ENCODE results near the gene DRC1.

DRC1 gene

DNA sequence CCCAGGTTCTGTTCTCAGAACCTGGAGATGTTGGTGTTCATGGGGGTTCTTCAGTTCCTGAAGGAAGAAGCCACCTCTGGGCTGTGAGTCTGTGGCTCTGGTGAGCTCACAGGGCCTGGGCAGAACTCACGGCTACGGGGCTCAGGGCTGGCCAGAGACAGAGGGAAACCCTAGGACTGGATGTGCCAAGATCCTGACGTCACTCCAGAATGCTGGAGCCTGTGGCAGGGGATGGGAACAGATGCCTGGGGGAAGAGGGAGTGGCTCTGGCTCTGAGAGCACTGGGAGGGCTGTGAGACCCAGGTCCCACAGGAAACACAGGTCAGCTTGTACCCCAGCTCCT is 76.2 kb downstream of the DRC1 start, which contains the start of gene OTOF:
TSS of gene OTOF (minus strand) at position 214 of the 343 bp plus-strand sequence.
- no peak for DNase-seq (ENCODE audit: low read depth in 3 of 3)

DNA sequence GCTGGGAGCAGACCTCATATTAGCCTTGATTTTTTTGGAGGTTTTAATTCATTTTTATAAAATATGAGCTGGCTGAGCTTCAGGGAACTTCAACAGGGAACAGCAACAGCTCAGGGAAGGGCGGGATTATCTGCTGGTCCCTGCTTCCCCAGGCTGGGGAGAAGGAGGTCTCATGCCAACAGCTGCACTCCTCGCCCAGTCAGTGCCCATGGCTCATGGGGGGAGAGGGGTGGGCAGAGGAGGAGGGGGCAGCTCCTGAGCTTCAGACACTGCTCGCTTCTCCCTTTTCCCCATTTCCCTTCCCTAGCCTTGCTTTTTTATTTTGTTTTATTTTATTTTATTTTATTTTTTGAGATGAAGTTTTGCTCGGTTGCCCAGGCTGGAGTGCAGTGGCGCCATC is 76.6 kb downstream of the DRC1 start:
- no peak for DNase-seq (ENCODE audit: low read depth in 3 of 3)

DNA sequence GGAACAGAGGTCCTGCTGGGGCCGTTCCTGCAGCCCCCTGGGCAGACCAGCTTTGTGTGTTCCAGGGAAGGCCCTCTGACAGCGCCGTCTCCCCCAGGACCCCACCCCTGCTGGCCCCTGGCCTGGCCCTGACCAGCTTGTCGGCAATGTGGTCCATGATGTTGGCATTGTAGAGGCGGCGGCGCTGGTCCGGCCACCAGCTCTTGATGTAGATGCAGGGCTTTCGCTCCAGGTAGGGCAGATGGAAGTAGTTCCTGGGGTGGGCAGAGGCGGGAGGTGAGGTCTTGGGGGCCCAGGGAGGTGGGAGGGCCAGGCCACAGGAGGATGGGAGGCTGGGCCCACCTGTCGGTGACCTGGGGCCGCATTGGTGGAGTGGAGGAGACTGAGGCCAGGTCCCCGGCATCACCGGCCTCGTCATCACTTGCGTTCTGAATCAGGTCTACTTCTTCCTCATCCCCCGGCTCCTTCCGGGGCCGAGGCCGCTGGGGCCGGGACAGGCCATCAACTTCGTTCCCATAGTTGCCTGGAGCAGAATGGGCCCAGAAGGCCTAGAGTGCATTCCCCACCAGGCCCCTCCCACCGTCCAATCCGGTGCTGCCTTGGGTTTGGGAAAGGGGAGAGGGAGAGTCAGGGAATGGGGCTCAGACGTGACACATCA is 77.5 kb downstream of the DRC1 start:
- DNase-seq (ENCODE audit: low read depth in 3 of 3): no peak

DNA sequence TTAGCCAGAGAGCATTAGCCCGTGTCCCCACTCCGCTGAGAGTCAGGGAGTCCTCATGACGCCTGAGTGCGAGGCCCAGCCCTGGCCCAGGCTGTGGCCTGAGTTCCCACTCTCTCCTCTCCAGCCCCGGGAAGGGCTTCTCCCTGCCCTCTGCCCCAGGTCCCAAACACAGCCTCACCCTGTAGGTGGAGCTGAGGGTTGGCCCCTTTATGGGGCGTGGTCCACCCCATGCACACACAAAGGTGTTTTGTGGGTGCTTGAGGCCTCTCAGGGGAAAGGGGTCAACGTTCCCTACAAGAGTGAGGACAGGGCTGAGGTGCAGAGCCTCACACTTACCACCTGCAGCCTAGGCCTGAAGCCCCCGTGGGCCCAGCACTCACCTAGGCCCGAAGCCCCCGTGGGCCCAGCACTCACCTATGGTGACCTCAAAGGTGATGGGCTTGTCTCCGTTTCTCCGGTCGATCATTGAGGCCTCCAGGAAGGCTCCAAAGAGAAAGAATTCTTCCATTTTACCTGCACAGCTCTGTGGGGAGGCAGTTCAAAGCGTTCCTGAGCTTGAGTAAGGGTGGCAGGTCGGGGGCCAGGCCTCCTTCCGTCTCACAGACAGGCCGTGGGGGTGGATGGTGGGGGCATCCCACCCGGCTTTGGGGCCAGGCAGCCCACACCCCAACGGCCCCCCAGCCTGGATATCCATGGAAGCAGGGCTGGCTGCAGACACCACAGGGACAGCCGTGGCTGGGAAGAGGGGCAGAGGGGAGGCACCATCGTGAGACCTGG is 78.3 kb downstream of the DRC1 start:
- DNase-seq (ENCODE audit: low read depth in 3 of 3): no peak

DNA sequence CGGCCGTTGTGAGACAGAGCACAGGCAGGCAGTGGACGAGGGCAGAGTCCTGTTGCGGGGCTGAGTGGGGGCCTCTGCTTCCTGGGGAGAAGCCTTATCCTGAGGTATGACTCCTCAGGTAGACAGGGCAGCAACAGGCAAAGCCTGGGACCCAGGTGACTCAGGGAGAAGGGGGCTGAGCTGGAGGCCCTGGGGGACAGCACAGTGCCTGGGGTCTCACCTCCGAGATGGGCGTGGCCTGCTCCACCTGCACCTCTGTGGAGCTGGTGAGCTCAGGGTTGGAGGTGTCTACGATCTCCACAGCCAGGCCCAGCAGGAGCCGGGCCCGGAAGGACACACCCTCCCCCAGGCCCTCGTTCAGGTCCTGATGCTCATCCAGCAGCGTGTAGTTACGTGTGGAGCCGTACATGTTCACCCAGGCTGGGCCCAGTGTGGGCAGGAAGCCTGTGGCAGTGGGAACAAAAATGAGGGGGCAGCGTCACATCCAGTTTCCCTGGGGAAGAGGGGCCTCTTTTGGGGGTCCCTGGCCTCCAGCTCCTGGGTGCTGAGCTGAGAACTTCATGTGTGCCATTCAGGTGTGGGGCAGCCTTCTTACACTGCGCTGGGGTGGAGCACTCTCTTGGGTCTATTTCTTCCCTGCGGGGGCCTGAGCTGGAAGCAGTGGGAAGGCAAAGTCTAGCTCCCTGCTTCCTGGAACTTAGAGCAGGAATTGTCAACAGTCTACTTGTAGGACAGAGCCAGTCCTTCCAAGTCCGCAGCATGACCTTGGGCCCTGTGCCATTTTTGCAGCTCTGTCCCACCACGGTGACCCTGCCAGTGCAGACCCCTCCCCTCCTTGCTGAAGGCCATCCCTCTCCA is 79.1 kb downstream of the DRC1 start:
- no peak for DNase-seq (ENCODE audit: low read depth in 3 of 3)

DNA sequence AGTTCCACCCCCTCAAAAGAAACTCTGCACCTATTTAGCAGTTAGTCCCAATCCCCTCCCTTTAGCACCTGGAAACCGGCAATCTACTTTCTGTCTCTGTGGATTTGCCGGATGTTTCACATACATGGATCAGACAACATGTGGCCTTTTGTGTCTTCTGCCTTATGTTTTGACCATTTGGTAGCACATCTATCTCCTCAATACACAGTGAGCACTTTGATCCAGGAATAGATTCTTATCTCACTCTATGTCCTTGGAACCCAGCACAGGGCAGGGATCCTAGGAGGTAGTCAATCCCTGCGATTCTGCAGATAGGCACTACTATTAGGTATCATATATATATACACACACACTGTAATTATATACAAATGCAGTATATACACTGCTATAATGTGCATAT is 80.0 kb downstream of the DRC1 start:
- no peak for DNase-seq (ENCODE audit: low read depth in 3 of 3)

DNA sequence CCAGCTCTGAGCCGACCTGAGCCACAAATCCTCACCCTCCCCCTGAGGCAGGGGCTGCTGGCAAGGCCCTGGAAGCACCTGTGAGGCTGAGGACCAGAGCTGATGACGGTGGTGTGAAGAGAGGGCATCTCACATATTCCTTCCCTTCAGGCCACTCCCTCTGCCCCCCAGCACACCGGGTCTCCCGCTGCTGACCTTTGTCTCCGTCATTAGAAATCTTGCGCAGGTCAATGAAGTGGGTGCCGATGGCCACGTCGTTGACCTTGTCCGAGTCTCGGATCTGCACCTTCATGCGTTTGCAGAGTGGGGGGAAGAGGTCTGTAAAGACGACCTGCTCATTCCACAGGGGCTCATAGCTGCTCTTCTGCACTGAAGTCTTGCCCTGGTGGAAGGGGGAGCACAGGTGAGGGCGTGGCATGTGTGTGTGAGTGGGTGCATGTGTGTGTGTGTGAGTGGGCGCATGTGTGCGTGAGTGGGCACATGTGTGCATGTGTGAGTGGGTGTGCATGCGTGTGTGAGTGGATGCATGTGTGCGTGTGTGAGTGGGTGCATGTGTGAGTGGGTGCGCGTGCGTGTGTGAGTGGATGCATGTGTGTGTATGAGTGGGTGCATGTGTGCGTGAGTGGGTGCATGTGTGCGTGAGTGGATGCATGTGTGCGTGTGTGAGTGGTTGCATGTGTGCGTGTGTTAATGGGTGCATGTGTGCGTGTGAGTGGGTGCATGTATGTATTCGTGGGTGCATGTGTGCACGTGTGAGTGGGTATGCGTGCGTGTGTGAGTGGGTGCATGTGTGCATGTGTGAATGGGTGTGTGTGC is 80.7 kb downstream of the DRC1 start:
- no peak for DNase-seq (ENCODE audit: low read depth in 3 of 3)

DNA sequence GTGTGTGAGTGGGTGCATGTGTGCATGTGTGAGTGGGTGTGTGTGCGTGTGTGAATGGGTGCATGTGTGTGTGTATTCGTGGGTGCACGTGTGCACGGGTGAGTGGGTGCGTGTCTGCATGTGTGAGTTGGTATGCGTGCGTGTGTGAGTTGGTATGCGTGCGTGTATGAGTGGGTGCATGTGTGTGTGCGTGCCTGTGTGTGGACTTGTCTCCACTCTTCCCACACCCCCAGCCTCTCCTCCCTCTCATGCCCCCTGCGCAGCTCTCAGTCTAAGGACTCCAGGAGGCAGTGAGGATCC is 81.3 kb downstream of the DRC1 start:
- DNase-seq (ENCODE audit: low read depth in 3 of 3): no peak

DNA sequence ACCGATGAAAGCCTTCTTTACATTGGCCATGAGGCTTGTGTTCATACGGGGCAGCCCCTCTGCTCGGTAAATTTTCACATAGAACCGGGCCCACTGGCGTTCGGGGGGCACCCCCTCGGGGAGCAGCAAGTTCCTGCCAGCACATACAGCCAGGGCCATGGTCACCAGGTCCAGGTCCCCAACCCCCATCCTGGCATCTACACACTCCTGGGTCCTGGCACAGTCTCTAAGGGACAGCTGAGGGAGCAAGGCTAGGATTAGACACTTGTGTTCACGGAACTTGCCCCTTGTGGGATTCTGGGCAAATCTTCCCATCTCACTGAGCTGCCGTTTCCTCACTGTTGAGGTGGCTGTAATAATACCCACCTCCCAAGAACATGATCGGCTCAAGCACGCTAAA is 81.8 kb downstream of the DRC1 start:
- DNase-seq (ENCODE audit: low read depth in 3 of 3): no peak

DNA sequence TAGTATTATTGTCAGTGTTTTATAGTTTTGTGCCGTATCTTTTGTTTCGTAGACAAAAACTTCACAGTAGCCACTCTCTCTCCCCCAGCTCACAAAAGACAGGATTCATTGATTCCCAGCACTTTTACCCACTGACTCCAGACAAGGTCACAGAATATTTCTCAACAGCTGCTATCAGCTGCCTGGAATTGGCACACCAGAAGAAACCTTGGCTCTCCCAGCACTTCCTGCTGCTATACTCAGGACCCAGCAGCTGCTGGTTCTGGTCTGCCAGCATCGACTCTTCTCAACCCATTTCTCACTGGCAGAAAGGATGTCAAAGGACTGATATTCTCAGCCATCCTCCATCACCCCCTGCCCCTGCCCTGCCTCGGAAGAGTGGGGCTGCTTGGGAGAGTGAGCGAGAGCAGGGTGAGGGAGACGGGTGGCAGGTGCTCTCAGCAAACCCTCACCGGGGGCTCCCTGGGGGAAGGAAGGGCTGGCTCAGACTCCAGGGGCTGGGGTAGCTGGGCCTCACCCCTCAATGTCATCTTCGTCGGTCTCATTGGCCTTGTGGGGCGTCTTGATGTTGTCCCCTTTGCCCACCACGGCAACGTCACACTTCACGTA is 82.3 kb downstream of the DRC1 start:
- DNase-seq (ENCODE audit: low read depth in 3 of 3): no peak

DNA sequence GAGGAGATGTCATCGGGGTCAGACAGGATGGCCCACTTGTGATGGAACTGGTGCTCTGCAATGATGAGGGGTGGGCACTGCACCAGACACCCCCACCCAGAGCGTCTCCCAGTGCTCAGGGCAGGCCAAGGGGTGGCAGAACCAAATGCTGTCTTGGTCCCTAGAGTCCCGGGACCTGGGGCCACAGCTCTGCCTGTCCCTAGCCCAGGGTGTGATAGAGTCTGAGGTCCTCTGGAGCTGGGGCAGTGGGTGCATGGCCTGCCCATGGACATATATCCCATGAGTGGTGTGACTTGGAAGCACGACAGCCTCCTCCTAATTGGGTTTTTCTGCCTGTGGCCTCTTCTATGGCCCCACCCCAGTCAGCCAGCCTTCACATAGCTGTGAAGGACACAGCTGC is 82.9 kb downstream of the DRC1 start:
- DNase-seq (ENCODE audit: low read depth in 3 of 3): no peak

DNA sequence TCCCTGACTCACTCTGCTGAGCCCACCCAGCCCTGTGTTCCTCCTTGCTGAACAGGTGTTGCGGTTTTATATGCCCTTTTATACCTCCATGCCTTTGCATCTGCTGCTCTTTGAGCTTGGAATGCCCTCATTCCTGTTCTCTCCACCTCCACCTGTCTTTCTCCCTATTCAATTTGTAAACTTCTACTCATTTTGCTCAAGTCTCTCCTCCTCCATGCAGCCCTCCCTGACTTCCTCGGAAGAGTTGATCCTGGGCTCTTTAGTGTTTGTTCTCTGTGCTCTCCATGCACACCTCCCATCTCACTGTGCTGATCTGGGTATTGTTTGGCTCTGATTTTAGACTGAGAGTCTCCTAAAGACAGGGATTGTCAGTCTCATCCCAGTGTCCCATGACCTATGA is 83.4 kb downstream of the DRC1 start:
- no peak for DNase-seq (ENCODE audit: low read depth in 3 of 3)

DNA sequence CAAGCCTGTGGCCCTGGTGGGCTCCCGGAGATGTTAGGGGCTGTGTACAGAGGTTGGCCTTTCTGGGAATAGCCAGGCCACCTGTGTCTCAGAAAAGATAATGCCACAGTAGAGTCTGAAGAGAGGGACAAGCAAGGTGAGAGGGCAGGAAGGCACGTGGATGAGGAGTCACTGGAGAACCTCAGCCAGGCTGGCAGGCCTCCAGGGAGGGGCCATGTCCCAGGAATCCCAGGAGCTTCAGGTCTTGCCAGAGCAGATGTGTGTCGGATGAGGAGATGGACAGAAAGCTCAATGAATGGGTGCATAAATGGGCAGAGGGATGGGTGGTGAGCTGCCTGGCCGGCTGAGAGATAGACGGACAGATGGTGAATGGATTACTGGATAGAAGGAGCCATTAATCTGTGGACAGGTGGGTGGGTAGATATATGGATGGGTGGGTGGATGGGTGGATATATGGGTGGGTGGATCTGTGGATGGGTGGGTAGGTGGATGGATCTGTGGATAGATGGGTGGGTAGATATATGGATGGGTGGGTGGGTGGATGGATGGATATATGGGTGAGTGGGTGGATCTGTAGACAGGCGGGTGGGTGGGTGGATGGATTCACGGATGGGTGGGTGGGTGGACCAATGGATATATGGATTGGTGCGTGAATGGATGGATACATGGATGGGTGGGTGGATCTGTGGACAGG is 84.2 kb downstream of the DRC1 start:
- no peak for DNase-seq (ENCODE audit: low read depth in 3 of 3)

DNA sequence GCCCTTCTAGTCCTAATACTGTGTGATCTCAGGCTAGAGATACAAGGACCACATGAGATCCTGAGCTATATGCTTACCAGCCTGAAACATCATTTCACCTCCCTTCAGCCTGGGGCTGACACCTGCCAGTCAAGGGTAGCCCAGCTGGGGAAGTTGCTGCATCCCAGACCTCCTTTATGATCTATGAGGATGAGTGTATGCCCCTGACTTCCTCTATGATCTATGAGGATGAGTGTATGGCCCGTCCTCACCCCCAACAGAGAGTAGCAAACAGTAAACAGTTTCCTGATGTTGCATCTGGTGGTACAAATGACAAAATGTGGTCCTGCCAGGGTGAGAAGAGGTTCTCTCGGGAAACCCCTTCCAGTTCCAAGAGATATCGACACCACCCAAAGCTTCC is 85.1 kb downstream of the DRC1 start:
- DNase-seq (ENCODE audit: low read depth in 3 of 3): no peak

DNA sequence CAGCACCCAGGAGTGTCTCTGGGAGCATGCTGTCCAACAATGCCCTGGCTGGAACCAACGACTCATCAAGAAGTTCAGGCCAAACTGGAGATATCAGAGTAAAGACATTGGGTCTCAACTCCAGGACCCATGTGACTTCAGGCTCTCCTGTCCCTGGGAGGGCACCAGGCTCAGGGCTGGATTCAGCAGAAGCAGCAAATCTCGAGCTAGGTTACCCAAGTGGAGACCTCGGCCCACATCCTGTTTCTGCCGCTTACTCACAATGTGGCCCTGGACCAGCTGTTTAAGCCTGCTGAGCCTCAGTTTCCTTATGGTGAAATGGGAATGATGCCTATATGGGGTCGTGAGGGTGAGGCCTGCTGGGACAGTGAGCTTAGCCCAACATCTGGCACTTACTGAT is 85.5 kb downstream of the DRC1 start:
- no peak for DNase-seq (ENCODE audit: low read depth in 3 of 3)

DNA sequence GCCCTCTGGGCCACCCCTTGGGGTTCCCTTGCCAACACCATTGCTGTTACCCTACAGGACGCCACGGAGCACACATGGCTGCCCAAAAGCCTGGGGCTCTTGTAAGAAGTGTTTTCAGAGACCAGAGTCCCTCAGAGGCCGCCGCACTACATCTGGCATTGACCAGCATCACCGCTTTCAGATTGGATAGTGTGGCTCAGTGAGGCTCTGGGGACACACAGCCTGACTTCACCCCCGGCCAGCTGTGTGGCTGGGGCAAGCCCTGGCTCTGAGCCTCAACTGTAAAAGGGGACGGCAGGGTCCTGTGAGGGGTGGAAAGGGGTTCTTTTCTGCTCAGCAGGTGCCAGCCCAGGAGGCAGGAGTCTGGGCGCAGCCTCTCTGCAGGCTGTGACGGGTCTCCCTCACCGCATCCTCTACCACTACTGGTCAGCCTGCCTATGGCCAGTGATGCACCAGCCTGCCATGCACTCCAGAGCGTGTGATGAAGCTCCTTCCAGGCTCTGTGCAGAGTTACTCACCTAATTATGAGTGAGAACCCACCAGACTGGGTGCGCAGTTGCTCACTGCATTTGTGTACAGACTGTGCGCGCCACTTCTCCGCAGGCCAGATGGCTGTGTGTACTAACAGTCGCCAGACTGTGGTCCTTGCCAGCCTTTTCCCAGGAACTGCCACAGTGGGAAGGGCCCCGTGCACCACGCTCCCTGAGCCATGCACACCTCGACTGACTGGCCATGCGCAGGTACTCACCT is 86.9 kb downstream of the DRC1 start:
- DNase-seq (ENCODE audit: low read depth in 3 of 3): no peak

DNA sequence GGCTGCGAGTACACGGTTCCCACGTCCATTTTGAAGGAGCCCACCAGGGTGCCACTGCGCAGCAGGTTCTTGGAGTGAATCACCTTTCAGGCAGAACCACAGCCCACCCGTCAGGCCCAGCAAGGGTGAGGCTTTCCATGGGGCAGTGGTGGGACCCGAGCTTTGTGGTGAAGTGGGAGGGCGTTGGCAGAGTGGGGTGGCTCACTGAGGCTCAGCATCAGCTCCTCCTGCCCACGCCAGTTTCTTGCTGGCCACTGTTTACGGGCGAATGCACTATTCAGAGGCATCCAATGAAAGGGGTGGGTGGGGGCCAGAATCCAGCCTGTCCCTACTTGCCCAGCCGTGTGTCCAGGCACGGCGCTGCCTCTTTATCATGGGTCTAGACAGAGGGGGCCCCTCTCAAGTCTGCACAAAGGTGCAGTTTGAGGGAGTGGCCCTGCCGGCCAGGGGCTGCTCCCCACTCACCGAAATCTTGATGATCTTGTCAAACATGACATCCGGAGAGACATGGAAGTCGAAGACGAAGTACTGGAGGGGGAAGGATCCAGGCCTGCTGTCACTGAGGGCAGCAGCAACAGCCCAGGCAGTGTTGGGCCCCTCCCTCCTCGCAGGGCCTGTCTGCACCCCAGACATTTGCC is 87.6 kb downstream of the DRC1 start:
- DNase-seq (ENCODE audit: low read depth in 3 of 3): no peak

DNA sequence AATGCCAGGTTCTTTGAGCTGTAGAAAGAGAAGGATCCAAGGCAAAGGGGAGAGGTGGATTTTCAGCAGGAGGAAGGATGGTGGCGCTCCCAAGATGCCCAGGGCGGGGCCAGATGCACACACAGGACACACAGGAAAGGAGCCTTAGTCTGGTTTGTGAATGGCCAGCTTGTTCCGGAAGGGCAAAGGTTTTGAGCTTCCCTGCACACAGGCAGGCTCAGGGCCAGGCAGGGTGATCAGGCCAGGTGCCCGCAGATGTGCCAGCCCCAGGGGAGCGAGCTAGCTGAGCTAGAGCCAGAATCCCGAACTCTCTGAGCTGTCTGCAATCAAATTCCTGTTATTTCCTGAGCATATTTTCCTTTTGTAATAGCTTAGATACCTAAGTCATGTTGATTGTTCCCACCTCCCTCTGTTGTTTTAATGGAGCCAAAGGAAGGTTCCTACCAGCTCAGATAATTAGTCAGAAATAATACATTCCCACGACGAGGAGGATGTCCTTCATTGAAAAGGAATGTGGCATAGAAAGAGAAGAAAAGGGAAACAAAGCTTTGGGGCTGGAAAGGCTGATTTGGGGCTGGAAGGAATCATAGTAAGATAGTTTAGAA is 89.9 kb downstream of the DRC1 start:
- no peak for DNase-seq (ENCODE audit: low read depth in 3 of 3)

DNA sequence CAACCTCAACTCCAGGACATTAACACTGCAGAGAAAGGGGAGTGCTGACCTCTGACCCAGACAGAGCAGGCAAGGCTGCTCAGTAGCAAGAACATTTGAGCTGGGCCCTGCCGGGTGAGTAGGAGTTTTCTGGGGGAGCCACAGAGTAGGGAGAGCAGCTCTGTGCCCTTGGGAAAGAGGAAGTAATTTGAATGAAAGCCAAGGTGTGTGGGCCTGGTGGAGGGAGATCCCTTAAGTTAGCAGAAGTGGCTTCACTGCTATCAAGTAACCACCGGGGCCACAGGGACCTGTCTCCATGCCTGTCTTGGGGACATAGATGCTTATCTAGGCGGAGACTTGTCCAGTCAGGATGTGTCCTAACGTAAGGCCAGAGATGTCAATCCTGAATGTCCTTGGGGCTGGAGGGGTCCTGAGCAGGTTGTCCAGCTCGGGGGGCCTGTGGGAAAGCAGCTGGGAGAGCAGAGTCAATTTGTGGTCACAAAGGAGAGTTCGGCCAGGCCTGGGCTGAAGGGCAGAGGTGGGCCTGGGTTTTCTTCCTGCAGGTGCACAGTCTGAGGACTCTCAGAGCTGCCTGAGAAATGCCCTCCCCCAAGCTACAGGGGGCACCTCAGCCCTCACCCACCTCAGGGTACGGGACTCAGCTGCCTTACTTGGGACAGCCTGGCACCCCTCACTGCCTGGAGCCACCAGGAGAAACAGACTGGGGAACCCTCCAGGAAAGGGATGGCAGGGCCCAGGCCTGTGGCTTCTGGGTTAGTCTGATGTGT is 91.2 kb downstream of the DRC1 start:
- no peak for DNase-seq (ENCODE audit: low read depth in 3 of 3)
